Endothelial cell of umbilical vein (primary cell): ENCODE measurements around the gene HTATSF1. TPM values are rescaled to one million over a fixed set of nuclear protein-coding genes. Genes with fewer than 3 reads are reported as not detected.

Source experiments
- BruUV-seq: library from RNA; stranded (reverse); fragments of 400-500 nt; replicated peaks from 2 replicates; lab custom pipeline; 2021; lab: Mats Ljungman, UMichigan
- CTCF ChIA-PET: fragments of 300-600, 350-600 bp; sonication (Branson Sonifier 250); formaldehyde crosslinking; loops from one replicate; lab custom pipeline; 2021; ENCODE audit warnings: antibody characterized with exemption, inconsistent platforms; lab: Charles Lee
- POLR2A ChIA-PET: fragments of 300-600, 350-600 bp; sonication (Branson Sonifier 250); formaldehyde crosslinking; loops from one replicate; lab custom pipeline; 2021; ENCODE audit warnings: antibody characterized with exemption, inconsistent platforms; lab: Charles Lee
- DNase-seq: peaks from one replicate; pipeline ENCODE4 v3.0.0-alpha.2; 2011; ENCODE audit warnings: low read depth, low spot score
- FAIRE-seq: peaks from 2 replicates; lab custom pipeline; 2011; peaks lifted over from hg19 to GRCh38; lab: Jason Lieb, UNC
- H2AFZ ChIP-seq: 2 replicates; pipeline ENCODE4 v1.6.0; 2012; ENCODE audit warnings: low read depth, low read length, control low read depth, inconsistent platforms
- H3K27ac ChIP-seq: 2 replicates; pipeline ENCODE4 v1.5.1; 2011; ENCODE audit warnings: low read depth, mild to moderate bottlenecking, control low read depth, low read length, moderate library complexity; ENCODE audit not compliant: insufficient read depth
- H3K27me3 ChIP-seq, 2 experiments: 2 replicates each; pipeline versions ENCODE4 v1.6.0 to v1.6.1; 2011; ENCODE audit warnings: low read length in 2 of 2, mixed read lengths in 1 of 2; ENCODE audit not compliant: control insufficient read depth in 2 of 2, insufficient read depth in 2 of 2
- H3K36me3 ChIP-seq, 2 experiments: 2 replicates in 1 of 2; 3 replicates in 1 of 2; pipeline ENCODE4 v1.5.1; 2011; ENCODE audit warnings: low read length in 2 of 2, mild to moderate bottlenecking in 1 of 2, moderate library complexity in 1 of 2; ENCODE audit not compliant: control insufficient read depth in 2 of 2, insufficient read depth in 2 of 2; ENCODE audit errors: extremely low read depth in 1 of 2
- H3K4me1 ChIP-seq: 3 replicates; pipeline ENCODE4 v1.5.1; 2011; ENCODE audit warnings: mild to moderate bottlenecking, low read length; ENCODE audit not compliant: control insufficient read depth, insufficient read depth; ENCODE audit errors: extremely low read depth
- H3K4me2 ChIP-seq: 2 replicates; pipeline ENCODE4 v1.6.1; 2011; ENCODE audit warnings: low read length, control low read depth, mixed read lengths; ENCODE audit not compliant: insufficient read depth
- H3K4me3 ChIP-seq, 3 experiments: fragments of 200-600 bp in 1 of 3; sonication (generic), shearing (Covaris generic) in 1 of 3; replicated peaks in 1 of 3; 2 replicates each; pipeline ENCODE4 v1.5.1; 2011 to 2016; ENCODE audit warnings: control low read depth in 3 of 3, low read length in 3 of 3, mild to moderate bottlenecking in 2 of 3, inconsistent platforms in 1 of 3, low read depth in 1 of 3, moderate library complexity in 1 of 3; ENCODE audit not compliant: insufficient read depth in 1 of 3
- H3K79me2 ChIP-seq: 2 replicates; pipeline ENCODE4 v1.6.0; 2012; ENCODE audit warnings: low read length, inconsistent platforms; ENCODE audit not compliant: control insufficient read depth, insufficient read depth
- H3K9ac ChIP-seq: replicated peaks from 2 replicates; pipeline ENCODE3; 2011; ENCODE audit warnings: low read length, control low read depth; ENCODE audit not compliant: insufficient read depth; ENCODE audit errors: extremely low read depth
- H3K9me1 ChIP-seq: replicated peaks from 3 replicates; pipeline ENCODE4 v1.6.0; 2011; ENCODE audit warnings: mild to moderate bottlenecking, low read length; ENCODE audit not compliant: control insufficient read depth, insufficient read depth; ENCODE audit errors: extremely low read depth
- H3K9me3 ChIP-seq: replicated peaks from 2 replicates; pipeline ENCODE4 v1.5.1; 2012; ENCODE audit warnings: low read length, inconsistent platforms; ENCODE audit not compliant: control insufficient read depth, insufficient read depth
- H4K20me1 ChIP-seq: replicated peaks from 2 replicates; pipeline ENCODE3; 2011; ENCODE audit warnings: mild to moderate bottlenecking, low read length; ENCODE audit not compliant: control insufficient read depth, insufficient read depth; ENCODE audit errors: extremely low read depth
- CTCF ChIP-seq, 2 donors: IDR thresholded peaks; 1 replicate in 1 of 2; 2 replicates in 1 of 2; pipeline ENCODE4 v1.5.1; 2011; ENCODE audit warnings: low read length in 2 of 2, mild to moderate bottlenecking in 2 of 2, moderate library complexity in 2 of 2, control low read depth in 1 of 2, inconsistent platforms in 1 of 2, low read depth in 1 of 2; ENCODE audit not compliant: insufficient read depth in 1 of 2; ENCODE audit errors: extremely low read depth in 1 of 2
- EZH2 ChIP-seq: IDR thresholded peaks from 2 replicates; pipeline ENCODE4 v1.6.1; 2012; ENCODE audit warnings: borderline replicate concordance, low read depth, mild to moderate bottlenecking, moderate library complexity, low read length, inconsistent platforms; ENCODE audit not compliant: severe bottlenecking
- FOS ChIP-seq: IDR thresholded peaks from 2 replicates; pipeline ENCODE4 v1.6.1; 2011; ENCODE audit warnings: mild to moderate bottlenecking, low read length, moderate library complexity, borderline replicate concordance; ENCODE audit not compliant: insufficient read depth
- GATA2 ChIP-seq: IDR thresholded peaks from 2 replicates; pipeline ENCODE4 v1.7.0; 2011; ENCODE audit warnings: low read depth, mild to moderate bottlenecking, moderate library complexity, mixed read lengths, low read length; ENCODE audit not compliant: insufficient read length, insufficient read depth
- JUN ChIP-seq: IDR thresholded peaks from 2 replicates; pipeline ENCODE4 v1.6.1; 2011; ENCODE audit warnings: borderline replicate concordance, low read depth; ENCODE audit not compliant: insufficient read length, insufficient read depth
- MAX ChIP-seq: IDR thresholded peaks from 2 replicates; pipeline ENCODE4 v1.6.1; 2011; ENCODE audit not compliant: insufficient read depth, insufficient read length
- MYC ChIP-seq: IDR thresholded peaks from one replicate; pipeline ENCODE4 v1.6.1; 2011; ENCODE audit warnings: mild to moderate bottlenecking, low read depth, low read length
- POLR2A ChIP-seq: IDR thresholded peaks from 2 replicates; pipeline ENCODE4 v1.6.1; 2012; ENCODE audit warnings: low read depth, mild to moderate bottlenecking, control low read depth, low read length
- POLR2AphosphoS5 ChIP-seq: IDR thresholded peaks from 2 replicates; pipeline ENCODE4 v1.6.1; 2012; ENCODE audit warnings: low read depth, mild to moderate bottlenecking, control low read depth, low read length, moderate library complexity; ENCODE audit not compliant: insufficient read depth
- dilution Hi-C: fragments of 300-500 bp; cut with MboI; formaldehyde crosslinking; loops from one replicate; pipeline ENCODE4 v1.15.0; 2019; ENCODE audit warnings: low sequenced_read_pairs; ENCODE audit not compliant: extremely low pct_ligation_motif_present
- intact Hi-C: fragments of 100-400 bp; cut with micrococcal nuclease; formaldehyde crosslinking; loops from one replicate; pipeline ENCODE4 v1.10.0; 2022
- polyA plus RNA-seq, 4 experiments: library from polyadenylated mRNA; depleted of rRNA in 3 of 4; stranded (reverse) in 3 of 4; unstranded in 1 of 4; fragments of >200 nt; gene quantifications; 2 replicates each; pipeline versions ENCODE4 v1.2.1 to v1.2.3, GENCODE V29; 2011 to 2012; ENCODE audit warnings: missing spikeins in 1 of 4
- total RNA-seq: library from RNA; stranded (reverse); gene quantifications from 2 replicates; pipeline ENCODE4 v1.2.3, GENCODE V29; 2021

Gene HTATSF1
- total and polyA plus RNA-seq, 2 donors (not counting 3 experiments of a cell fraction or from before 2014, with no cell fraction given), result 1.0 to 31.1 TPM

GRCh38 chrX:136534131-136534530, 36.7 kb downstream of the HTATSF1 start:
- Histone ChIP-seq H4K20me1 (no peaks in the 10 kb centered on the region), H3K9me3 (no peaks in the 10 kb centered on the region), H2AFZ (no peak overlapping the region), H3K27me3 (no peaks in the 10 kb centered on the region), H3K27ac (no peak overlapping the region), H3K9ac (no peak overlapping the region), H3K36me3 (no peaks in the 10 kb centered on the region), H3K79me2 (no peaks in the 10 kb centered on the region), H3K4me1 (no peaks in the 10 kb centered on the region), H3K4me2 (no peak overlapping the region), H3K9me1 (no peaks in the 10 kb centered on the region), H3K4me3 (no peak overlapping the region)
- intact Hi-C loops (no loop called here), dilution Hi-C loops (no loop called here)
- no TSS peak for BruUV-seq
- no peak for FAIRE-seq
- TF ChIP-seq POLR2AphosphoS5 (no peak), POLR2A (no peak), EZH2 (no peak), MYC (no peak)
- POLR2A ChIA-PET, result no interaction called here
- CTCF ChIA-PET, result no interaction called here
- no peak for DNase-seq

- ChIA-PET POLR2A (no interaction called here), CTCF (no interaction called here)
- no peaks in the 10 kb centered on the region for H3K9me1 ChIP-seq
- H3K9ac ChIP-seq, result no peak overlapping the region
- no peak overlapping the region for H3K27ac ChIP-seq
- no peaks in the 10 kb centered on the region for H3K27me3 ChIP-seq
- H3K9me3 ChIP-seq, result no peaks in the 10 kb centered on the region
- TF ChIP-seq POLR2A (no peak), MYC (no peak), FOS (no peak), GATA2 (no peak), POLR2AphosphoS5 (no peak), JUN (no peak), MAX (no peak), CTCF (IDR thresholded peaks at IDR 0.05; ENCODE audit: extremely low read depth in 1 of 2, insufficient read depth in 1 of 2, low read depth in 1 of 2, low read length in 2 of 2) (no peak), EZH2 (no peak)
- H3K79me2 ChIP-seq, result no peaks in the 10 kb centered on the region
- dilution Hi-C loops, result no loop called here
- no peaks in the 10 kb centered on the region for H3K36me3 ChIP-seq
- intact Hi-C loops, result no loop called here
- BruUV-seq, result no TSS peak
- H3K4me3 ChIP-seq, result no peak overlapping the region
- H2AFZ ChIP-seq, result no peak overlapping the region
- no peaks in the 10 kb centered on the region for H3K4me1 ChIP-seq
- no peaks in the 10 kb centered on the region for H4K20me1 ChIP-seq
- DNase-seq (no peak), FAIRE-seq (no peak)
- no peak overlapping the region for H3K4me2 ChIP-seq
Measured at GRCh38 chrX:136538811-136539210, 41.4 kb downstream of the HTATSF1 start.
